GM23338 (cell line): Measurements from ENCODE around the gene ING5. TPM values are rescaled to one million over a fixed set of nuclear protein-coding genes. Genes with fewer than 3 reads are reported as not detected.

ENCODE experiments used
- ATAC-seq: fragments of 200-7000 bp; cut with Tn5 transposase; 3 replicates; pipeline ENCODE4 v1.9.1; 2020
- DNase-seq: peaks from one replicate; pipeline ENCODE4 v3.0.0-alpha.2; 2015; ENCODE audit warnings: low spot score
- H2AFZ ChIP-seq: fragments of 200-600 bp; sonication (generic); 2 replicates; pipeline ENCODE4 v1.8.0; 2016; ENCODE audit warnings: antibody characterized with exemption, mild to moderate bottlenecking, moderate library complexity
- H3F3A ChIP-seq: fragments of 200-600 bp; sonication (generic); replicated peaks from 2 replicates; pipeline ENCODE4 v1.8.0; 2017; ENCODE audit warnings: antibody characterized with exemption, mixed run types, low read depth
- H3K27ac ChIP-seq: fragments of 200-600 bp; sonication (generic); 2 replicates; pipeline ENCODE4 v1.6.1; 2016; ENCODE audit warnings: low read depth
- H3K27me3 ChIP-seq: fragments of 200-600 bp; sonication (generic); 2 replicates; pipeline ENCODE4 v1.8.0; 2016; ENCODE audit warnings: mild to moderate bottlenecking, mixed run types, moderate library complexity; ENCODE audit not compliant: insufficient read depth
- H3K36me3 ChIP-seq: fragments of 200-600 bp; sonication (generic); 2 replicates; pipeline ENCODE4 v1.8.0; 2016; ENCODE audit warnings: mild to moderate bottlenecking; ENCODE audit not compliant: insufficient read depth
- H3K4me1 ChIP-seq: fragments of 200-600 bp; sonication (generic); 2 replicates; pipeline ENCODE4 v1.8.0; 2016; ENCODE audit warnings: mild to moderate bottlenecking, moderate library complexity; ENCODE audit not compliant: insufficient read depth
- H3K4me2 ChIP-seq: fragments of 200-600 bp; sonication (generic); 2 replicates; pipeline ENCODE4 v1.7.1; 2017; ENCODE audit warnings: mixed run types
- H3K4me3 ChIP-seq: fragments of 200-600 bp; sonication (generic); 2 replicates; pipeline ENCODE4 v1.6.1; 2016; ENCODE audit warnings: mixed run types
- H3K79me2 ChIP-seq: fragments of 200-600 bp; sonication (generic); replicated peaks from 2 replicates; pipeline ENCODE4 v1.8.0; 2017; ENCODE audit warnings: mild to moderate bottlenecking; ENCODE audit not compliant: insufficient read depth
- H3K9me2 ChIP-seq: fragments of 200-600 bp; sonication (generic); 2 replicates; pipeline ENCODE4 v1.8.0; 2017; ENCODE audit not compliant: insufficient read depth
- H4K20me1 ChIP-seq: fragments of 200-600 bp; sonication (generic); replicated peaks from 2 replicates; pipeline ENCODE4 v1.8.0; 2017; ENCODE audit warnings: mild to moderate bottlenecking; ENCODE audit not compliant: insufficient read depth
- H3K27ac Mint-ChIP-seq: 2 replicates; pipeline ENCODE4 v1.8.0; 2020; ENCODE audit warnings: inconsistent platforms, mild to moderate bottlenecking, moderate library complexity, mixed read lengths
- H3K27me3 Mint-ChIP-seq: 3 replicates; pipeline ENCODE4 v1.8.0; 2022; ENCODE audit warnings: low read depth, mild to moderate bottlenecking, moderate library complexity, mixed read lengths, inconsistent platforms; ENCODE audit not compliant: insufficient read depth, poor library complexity
- H3K36me3 Mint-ChIP-seq: 3 replicates; pipeline ENCODE4 v1.8.0; 2021; ENCODE audit warnings: low read depth, mild to moderate bottlenecking, inconsistent platforms, moderate library complexity, mixed read lengths
- H3K4me1 Mint-ChIP-seq: 3 replicates; pipeline ENCODE4 v1.8.0; 2020; ENCODE audit warnings: mild to moderate bottlenecking, inconsistent platforms, mixed read lengths
- H3K4me3 Mint-ChIP-seq: 3 replicates; pipeline ENCODE4 v1.8.0; 2021; ENCODE audit warnings: moderate library complexity, mild to moderate bottlenecking, inconsistent platforms, mixed read lengths
- H3K9me3 Mint-ChIP-seq: 3 replicates; pipeline ENCODE4 v1.8.0; 2020; ENCODE audit warnings: moderate library complexity, mild to moderate bottlenecking, inconsistent platforms, mixed read lengths
- CREB1 ChIP-seq: fragments of 250-450 bp; sonication (Bioruptor Pico); IDR thresholded peaks from 2 replicates; pipeline ENCODE4 v1.5.0; 2020; ENCODE audit warnings: low read depth, mild to moderate bottlenecking, moderate library complexity
- ETS1 ChIP-seq: IDR thresholded peaks from 2 replicates; pipeline ENCODE4 v1.6.1; 2016; ENCODE audit warnings: antibody characterized with exemption
- EZH2 ChIP-seq: fragments of 200-600 bp; sonication (generic); IDR thresholded peaks from one replicate; pipeline ENCODE4 v1.8.0; 2017; ENCODE audit warnings: antibody characterized with exemption, mild to moderate bottlenecking, low read depth; ENCODE audit not compliant: unreplicated experiment
- EZH2phosphoT487 ChIP-seq: fragments of 200-600 bp; sonication (generic); IDR thresholded peaks from one replicate; pipeline ENCODE4 v1.8.1; 2018; ENCODE audit warnings: antibody characterized with exemption; ENCODE audit not compliant: unreplicated experiment
- JUNB ChIP-seq: IDR thresholded peaks from one replicate; pipeline ENCODE4 v1.6.1; 2016; ENCODE audit warnings: antibody characterized with exemption; ENCODE audit not compliant: unreplicated experiment
- NANOG ChIP-seq: IDR thresholded peaks from 2 replicates; pipeline ENCODE4 v1.6.1; 2016; ENCODE audit warnings: antibody characterized with exemption, borderline replicate concordance
- POLR2AphosphoS5 ChIP-seq: IDR thresholded peaks from 2 replicates; pipeline ENCODE4 v1.6.1; 2016; ENCODE audit warnings: antibody characterized with exemption, low read depth
- STAT1 ChIP-seq: IDR thresholded peaks from one replicate; pipeline ENCODE4 v1.6.1; 2016; ENCODE audit warnings: antibody characterized with exemption; ENCODE audit not compliant: unreplicated experiment
- ZNF114 ChIP-seq: fragments of 250-450 bp; sonication (Bioruptor Pico); IDR thresholded peaks from 2 replicates; pipeline ENCODE4 v1.5.0; 2020; ENCODE audit warnings: mild to moderate bottlenecking, moderate library complexity
- ZNF331 ChIP-seq: fragments of 250-450 bp; sonication (Bioruptor Pico); IDR thresholded peaks from 2 replicates; pipeline ENCODE4 v1.5.0; 2020; ENCODE audit warnings: low read depth, mild to moderate bottlenecking, moderate library complexity
- polyA plus RNA-seq: library from polyadenylated mRNA; unstranded; fragments of >200 nt; fragmentation: Nextera tagmentation; extraction: Ambion mirVana; gene quantifications from 2 replicates; pipeline ENCODE4 v1.2.1, GENCODE V29; 2016
- total RNA-seq: library from RNA; depleted of rRNA; stranded (reverse); fragments of >200 nt; shearing (Covaris generic); gene quantifications from 2 replicates; pipeline ENCODE4 v1.2.3, GENCODE V29; 2014
- TF ChIP-seq, protein P1 (sequence below): IDR thresholded peaks from one replicate; pipeline ENCODE4 v1.6.1; 2018; ENCODE audit warnings: antibody characterized with exemption; ENCODE audit not compliant: unreplicated experiment
- TF ChIP-seq, protein P2 (sequence below), 2 experiments: fragments of 200-600 bp in 1 of 2; sonication (generic) in 1 of 2; conservative IDR thresholded peaks; 2 replicates each; pipeline versions ENCODE4 v1.5.1 to v1.6.1; 2016 to 2017; ENCODE audit warnings: antibody characterized with exemption in 2 of 2, low read depth in 2 of 2, mild to moderate bottlenecking in 2 of 2, moderate library complexity in 1 of 2
- TF ChIP-seq, protein P3 (sequence below): fragments of 250-450 bp; sonication (Bioruptor Pico); IDR thresholded peaks from 2 replicates; pipeline ENCODE4 v1.5.0; 2020; ENCODE audit warnings: mild to moderate bottlenecking, moderate library complexity

The ING5 gene
- total and polyA plus RNA-seq, 2 experiments from 2014 or later, result 25.7 to 42.5 TPM

DNA sequence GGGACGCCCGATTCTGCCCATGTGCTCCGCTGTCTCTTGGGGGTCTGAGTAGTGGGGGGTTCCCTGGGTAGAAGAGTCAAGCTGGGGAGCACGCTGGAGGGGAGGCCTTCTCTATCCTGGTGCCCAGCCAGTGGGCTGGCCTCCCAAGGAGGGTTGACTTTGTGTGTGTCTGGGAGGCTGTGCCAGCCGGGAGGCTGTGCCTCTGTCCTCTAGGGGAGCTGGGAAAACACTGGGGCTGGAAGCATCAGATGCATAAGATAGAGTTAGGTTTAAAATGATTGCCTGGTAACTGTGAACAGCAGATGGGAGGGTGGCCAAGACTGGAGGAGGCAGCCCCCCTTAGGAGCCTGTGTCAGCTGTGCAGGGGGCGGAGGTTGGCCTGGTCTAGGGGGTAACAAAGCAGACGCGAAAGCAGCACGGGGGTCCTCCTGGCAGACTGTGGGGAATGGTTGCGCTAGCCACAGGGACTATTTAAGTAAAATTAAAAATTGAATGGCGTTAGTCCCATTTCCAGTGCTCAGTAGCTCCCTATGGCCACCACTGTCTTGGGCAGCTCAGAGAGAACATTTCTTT is 1.3 kb downstream of the ING5 start:
- Mint-ChIP-seq H3K9me3 (no peaks in the 10 kb centered on the region; the same call in 2 of the 3 replicates), H3K4me1 (peaks cover 13% of the 10 kb centered on the region), H3K27me3 (peaks cover 23% of the 10 kb centered on the region), H3K36me3 (peaks cover 57% of the 10 kb centered on the region), H3K27ac (peak overlapping the region; percentile 80; the same call in 1 of the 2 replicates), H3K4me3 (peak overlapping the region; percentile 86)
- peak; percentile 4 for ATAC-seq
- H3K4me1 ChIP-seq, result peaks cover 7% of the 10 kb centered on the region
- peaks cover 23% of the 10 kb centered on the region for H3K36me3 ChIP-seq
- no peak overlapping the region for H2AFZ ChIP-seq
- TF ChIP-seq, protein P1, sequence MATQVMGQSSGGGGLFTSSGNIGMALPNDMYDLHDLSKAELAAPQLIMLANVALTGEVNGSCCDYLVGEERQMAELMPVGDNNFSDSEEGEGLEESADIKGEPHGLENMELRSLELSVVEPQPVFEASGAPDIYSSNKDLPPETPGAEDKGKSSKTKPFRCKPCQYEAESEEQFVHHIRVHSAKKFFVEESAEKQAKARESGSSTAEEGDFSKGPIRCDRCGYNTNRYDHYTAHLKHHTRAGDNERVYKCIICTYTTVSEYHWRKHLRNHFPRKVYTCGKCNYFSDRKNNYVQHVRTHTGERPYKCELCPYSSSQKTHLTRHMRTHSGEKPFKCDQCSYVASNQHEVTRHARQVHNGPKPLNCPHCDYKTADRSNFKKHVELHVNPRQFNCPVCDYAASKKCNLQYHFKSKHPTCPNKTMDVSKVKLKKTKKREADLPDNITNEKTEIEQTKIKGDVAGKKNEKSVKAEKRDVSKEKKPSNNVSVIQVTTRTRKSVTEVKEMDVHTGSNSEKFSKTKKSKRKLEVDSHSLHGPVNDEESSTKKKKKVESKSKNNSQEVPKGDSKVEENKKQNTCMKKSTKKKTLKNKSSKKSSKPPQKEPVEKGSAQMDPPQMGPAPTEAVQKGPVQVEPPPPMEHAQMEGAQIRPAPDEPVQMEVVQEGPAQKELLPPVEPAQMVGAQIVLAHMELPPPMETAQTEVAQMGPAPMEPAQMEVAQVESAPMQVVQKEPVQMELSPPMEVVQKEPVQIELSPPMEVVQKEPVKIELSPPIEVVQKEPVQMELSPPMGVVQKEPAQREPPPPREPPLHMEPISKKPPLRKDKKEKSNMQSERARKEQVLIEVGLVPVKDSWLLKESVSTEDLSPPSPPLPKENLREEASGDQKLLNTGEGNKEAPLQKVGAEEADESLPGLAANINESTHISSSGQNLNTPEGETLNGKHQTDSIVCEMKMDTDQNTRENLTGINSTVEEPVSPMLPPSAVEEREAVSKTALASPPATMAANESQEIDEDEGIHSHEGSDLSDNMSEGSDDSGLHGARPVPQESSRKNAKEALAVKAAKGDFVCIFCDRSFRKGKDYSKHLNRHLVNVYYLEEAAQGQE, result no peak
- TF ChIP-seq ETS1 (no peak), EZH2 (no peak), POLR2AphosphoS5 (no peak), EZH2phosphoT487 (no peak), JUNB (no peak), STAT1 (no peak), ZNF331 (CRISPR knock-in tag) (no peak), ZNF114 (no peak), CREB1 (CRISPR knock-in tag) (no peak), NANOG (no peak)
- TF ChIP-seq, protein P2, sequence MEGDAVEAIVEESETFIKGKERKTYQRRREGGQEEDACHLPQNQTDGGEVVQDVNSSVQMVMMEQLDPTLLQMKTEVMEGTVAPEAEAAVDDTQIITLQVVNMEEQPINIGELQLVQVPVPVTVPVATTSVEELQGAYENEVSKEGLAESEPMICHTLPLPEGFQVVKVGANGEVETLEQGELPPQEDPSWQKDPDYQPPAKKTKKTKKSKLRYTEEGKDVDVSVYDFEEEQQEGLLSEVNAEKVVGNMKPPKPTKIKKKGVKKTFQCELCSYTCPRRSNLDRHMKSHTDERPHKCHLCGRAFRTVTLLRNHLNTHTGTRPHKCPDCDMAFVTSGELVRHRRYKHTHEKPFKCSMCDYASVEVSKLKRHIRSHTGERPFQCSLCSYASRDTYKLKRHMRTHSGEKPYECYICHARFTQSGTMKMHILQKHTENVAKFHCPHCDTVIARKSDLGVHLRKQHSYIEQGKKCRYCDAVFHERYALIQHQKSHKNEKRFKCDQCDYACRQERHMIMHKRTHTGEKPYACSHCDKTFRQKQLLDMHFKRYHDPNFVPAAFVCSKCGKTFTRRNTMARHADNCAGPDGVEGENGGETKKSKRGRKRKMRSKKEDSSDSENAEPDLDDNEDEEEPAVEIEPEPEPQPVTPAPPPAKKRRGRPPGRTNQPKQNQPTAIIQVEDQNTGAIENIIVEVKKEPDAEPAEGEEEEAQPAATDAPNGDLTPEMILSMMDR (conservative IDR thresholded peaks at IDR 0.05; ENCODE audit: low read depth in 2 of 2), result no peak
- TF ChIP-seq, protein P3, sequence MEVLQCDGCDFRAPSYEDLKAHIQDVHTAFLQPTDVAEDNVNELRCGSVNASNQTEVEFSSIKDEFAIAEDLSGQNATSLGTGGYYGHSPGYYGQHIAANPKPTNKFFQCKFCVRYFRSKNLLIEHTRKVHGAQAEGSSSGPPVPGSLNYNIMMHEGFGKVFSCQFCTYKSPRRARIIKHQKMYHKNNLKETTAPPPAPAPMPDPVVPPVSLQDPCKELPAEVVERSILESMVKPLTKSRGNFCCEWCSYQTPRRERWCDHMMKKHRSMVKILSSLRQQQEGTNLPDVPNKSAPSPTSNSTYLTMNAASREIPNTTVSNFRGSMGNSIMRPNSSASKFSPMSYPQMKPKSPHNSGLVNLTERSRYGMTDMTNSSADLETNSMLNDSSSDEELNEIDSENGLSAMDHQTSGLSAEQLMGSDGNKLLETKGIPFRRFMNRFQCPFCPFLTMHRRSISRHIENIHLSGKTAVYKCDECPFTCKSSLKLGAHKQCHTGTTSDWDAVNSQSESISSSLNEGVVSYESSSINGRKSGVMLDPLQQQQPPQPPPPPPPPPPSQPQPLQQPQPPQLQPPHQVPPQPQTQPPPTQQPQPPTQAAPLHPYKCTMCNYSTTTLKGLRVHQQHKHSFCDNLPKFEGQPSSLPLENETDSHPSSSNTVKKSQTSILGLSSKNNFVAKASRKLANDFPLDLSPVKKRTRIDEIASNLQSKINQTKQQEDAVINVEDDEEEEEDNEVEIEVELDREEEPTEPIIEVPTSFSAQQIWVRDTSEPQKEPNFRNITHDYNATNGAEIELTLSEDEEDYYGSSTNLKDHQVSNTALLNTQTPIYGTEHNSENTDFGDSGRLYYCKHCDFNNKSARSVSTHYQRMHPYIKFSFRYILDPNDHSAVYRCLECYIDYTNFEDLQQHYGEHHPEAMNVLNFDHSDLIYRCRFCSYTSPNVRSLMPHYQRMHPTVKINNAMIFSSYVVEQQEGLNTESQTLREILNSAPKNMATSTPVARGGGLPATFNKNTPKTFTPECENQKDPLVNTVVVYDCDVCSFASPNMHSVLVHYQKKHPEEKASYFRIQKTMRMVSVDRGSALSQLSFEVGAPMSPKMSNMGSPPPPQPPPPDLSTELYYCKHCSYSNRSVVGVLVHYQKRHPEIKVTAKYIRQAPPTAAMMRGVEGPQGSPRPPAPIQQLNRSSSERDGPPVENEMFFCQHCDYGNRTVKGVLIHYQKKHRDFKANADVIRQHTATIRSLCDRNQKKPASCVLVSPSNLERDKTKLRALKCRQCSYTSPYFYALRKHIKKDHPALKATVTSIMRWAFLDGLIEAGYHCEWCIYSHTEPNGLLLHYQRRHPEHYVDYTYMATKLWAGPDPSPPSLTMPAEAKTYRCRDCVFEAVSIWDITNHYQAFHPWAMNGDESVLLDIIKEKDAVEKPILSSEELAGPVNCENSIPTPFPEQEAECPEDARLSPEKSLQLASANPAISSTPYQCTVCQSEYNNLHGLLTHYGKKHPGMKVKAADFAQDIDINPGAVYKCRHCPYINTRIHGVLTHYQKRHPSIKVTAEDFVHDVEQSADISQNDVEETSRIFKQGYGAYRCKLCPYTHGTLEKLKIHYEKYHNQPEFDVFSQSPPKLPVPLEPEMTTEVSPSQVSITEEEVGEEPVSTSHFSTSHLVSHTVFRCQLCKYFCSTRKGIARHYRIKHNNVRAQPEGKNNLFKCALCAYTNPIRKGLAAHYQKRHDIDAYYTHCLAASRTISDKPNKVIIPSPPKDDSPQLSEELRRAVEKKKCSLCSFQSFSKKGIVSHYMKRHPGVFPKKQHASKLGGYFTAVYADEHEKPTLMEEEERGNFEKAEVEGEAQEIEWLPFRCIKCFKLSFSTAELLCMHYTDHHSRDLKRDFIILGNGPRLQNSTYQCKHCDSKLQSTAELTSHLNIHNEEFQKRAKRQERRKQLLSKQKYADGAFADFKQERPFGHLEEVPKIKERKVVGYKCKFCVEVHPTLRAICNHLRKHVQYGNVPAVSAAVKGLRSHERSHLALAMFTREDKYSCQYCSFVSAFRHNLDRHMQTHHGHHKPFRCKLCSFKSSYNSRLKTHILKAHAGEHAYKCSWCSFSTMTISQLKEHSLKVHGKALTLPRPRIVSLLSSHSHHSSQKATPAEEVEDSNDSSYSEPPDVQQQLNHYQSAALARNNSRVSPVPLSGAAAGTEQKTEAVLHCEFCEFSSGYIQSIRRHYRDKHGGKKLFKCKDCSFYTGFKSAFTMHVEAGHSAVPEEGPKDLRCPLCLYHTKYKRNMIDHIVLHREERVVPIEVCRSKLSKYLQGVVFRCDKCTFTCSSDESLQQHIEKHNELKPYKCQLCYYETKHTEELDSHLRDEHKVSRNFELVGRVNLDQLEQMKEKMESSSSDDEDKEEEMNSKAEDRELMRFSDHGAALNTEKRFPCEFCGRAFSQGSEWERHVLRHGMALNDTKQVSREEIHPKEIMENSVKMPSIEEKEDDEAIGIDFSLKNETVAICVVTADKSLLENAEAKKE (CRISPR knock-in tag), result no peak
- DNase-seq, result no peak
- H3K79me2 ChIP-seq, result peaks cover 28% of the 10 kb centered on the region
- H3F3A ChIP-seq, result no peaks in the 10 kb centered on the region
- H3K9me2 ChIP-seq, result no peaks in the 10 kb centered on the region
- peak overlapping the region; percentile 92 for H3K4me3 ChIP-seq
- peak overlapping the region; percentile 90 for H3K4me2 ChIP-seq
- no peaks in the 10 kb centered on the region for H3K27me3 ChIP-seq
- H3K27ac ChIP-seq, result no peak overlapping the region
- H4K20me1 ChIP-seq, result no peaks in the 10 kb centered on the region; the same call in 1 of the 2 replicates
